A673 (cell line): ENCODE results near the gene SCRG1. TPM values are rescaled to one million over a fixed set of nuclear protein-coding genes. Genes with fewer than 3 reads are reported as not detected.

ENCODE experiments used
- BruUV-seq: library from RNA; stranded (reverse); fragments of 400-500 nt; replicated peaks from 2 replicates; lab custom pipeline; 2021; lab: Mats Ljungman, UMichigan
- CTCF ChIA-PET: fragments of 300-600 bp; sonication (Branson Sonifier 250); formaldehyde crosslinking; loops from one replicate; lab custom pipeline; 2022; ENCODE audit warnings: antibody characterized with exemption; lab: Charles Lee
- POLR2A ChIA-PET: fragments of 300-600 bp; sonication (Branson Sonifier 250); formaldehyde crosslinking; loops from one replicate; lab custom pipeline; 2022; ENCODE audit warnings: antibody characterized with exemption; ENCODE audit not compliant: low non-redundant PET; lab: Charles Lee
- DNase-seq: peaks from one replicate; pipeline ENCODE4 v3.0.0-alpha.2; 2015; ENCODE audit warnings: low spot score
- H3K27ac ChIP-seq: fragments of 200-600 bp; sonication (generic); 2 replicates; pipeline ENCODE4 v1.5.1; 2016; ENCODE audit warnings: mixed run types, low read depth, mild to moderate bottlenecking, mixed read lengths, antibody characterized with exemption, low read length; ENCODE audit not compliant: poor library complexity, severe bottlenecking
- H3K27me3 ChIP-seq: fragments of 200-600 bp; sonication (generic); replicated peaks from 2 replicates; pipeline ENCODE4 v1.6.1; 2017; ENCODE audit warnings: mixed run types, low read depth, mild to moderate bottlenecking, mixed read lengths, antibody characterized with exemption, low read length; ENCODE audit not compliant: insufficient read depth, poor library complexity
- H3K36me3 ChIP-seq: fragments of 200-600 bp; sonication (generic); 2 replicates; pipeline ENCODE4 v1.6.1; 2016; ENCODE audit warnings: mixed run types, mild to moderate bottlenecking, mixed read lengths, antibody characterized with exemption, low read length; ENCODE audit not compliant: insufficient read depth, poor library complexity, severe bottlenecking
- H3K4me1 ChIP-seq: fragments of 200-600 bp; sonication (generic); 2 replicates; pipeline ENCODE4 v1.6.1; 2017; ENCODE audit warnings: mixed run types, mild to moderate bottlenecking, mixed read lengths, antibody characterized with exemption, low read length; ENCODE audit not compliant: insufficient read depth, poor library complexity, severe bottlenecking
- H3K4me3 ChIP-seq: fragments of 200-600 bp; sonication (generic); 2 replicates; pipeline ENCODE4 v1.5.1; 2016; ENCODE audit warnings: low read depth, mixed run types, mild to moderate bottlenecking, mixed read lengths, low read length; ENCODE audit not compliant: poor library complexity, severe bottlenecking
- H3K9me3 ChIP-seq: fragments of 200-600 bp; sonication (generic); 2 replicates; pipeline ENCODE4 v1.6.1; 2016; ENCODE audit warnings: mixed run types, low read depth, mild to moderate bottlenecking, mixed read lengths, antibody characterized with exemption, low read length; ENCODE audit not compliant: poor library complexity, severe bottlenecking
- EZH2 ChIP-seq: fragments of 200-600 bp; sonication (generic); IDR thresholded peaks from 2 replicates; pipeline ENCODE4 v1.6.1; 2017; ENCODE audit warnings: borderline replicate concordance, low read depth, mild to moderate bottlenecking, mixed read lengths, antibody characterized with exemption, low read length; ENCODE audit not compliant: poor library complexity, severe bottlenecking
- intact Hi-C: fragments of 100-400 bp; cut with micrococcal nuclease; formaldehyde crosslinking; loops from one replicate; pipeline ENCODE4 v1.10.0; 2022; ENCODE audit not compliant: unreplicated experiment
- total RNA-seq: library from RNA; stranded (reverse); gene quantifications from 2 replicates; pipeline ENCODE4 v1.2.3, GENCODE V29; 2021
- TF ChIP-seq, protein P1 (sequence below): fragments of 300-800, 200-600 bp; sonication (generic); conservative IDR thresholded peaks from 2 replicates; pipeline ENCODE4 v1.5.1; 2017; ENCODE audit warnings: low read depth, mild to moderate bottlenecking, antibody characterized with exemption, low read length, moderate library complexity, mixed read lengths

Gene SCRG1
- total RNA-seq, 1 experiment from 2014 or later = 0.09 TPM

DNA sequence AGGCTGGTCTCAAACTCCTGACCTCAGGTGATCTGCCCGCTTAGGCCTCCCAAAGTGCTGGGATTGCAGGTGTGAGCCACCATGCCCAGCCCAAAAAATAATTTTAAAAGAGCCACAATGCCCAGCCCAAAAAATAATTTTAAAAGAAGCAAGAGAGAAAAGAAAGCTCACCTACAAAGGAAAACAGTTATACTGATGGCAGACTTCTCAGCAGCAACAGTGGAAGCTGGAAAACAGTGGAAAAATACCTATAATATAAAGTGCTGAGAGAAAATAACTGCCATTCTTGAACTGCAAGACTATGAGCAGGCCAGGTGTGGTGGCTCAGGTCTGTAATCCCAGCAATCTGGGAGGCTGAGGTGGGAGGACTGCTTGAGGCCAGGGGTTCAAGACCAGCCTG lies 51.4 kb downstream of the SCRG1 start:
- DNase-seq = no peak
- Histone ChIP-seq H3K27me3 (no peaks in the 10 kb centered on the region), H3K36me3 (no peaks in the 10 kb centered on the region), H3K27ac (no peak overlapping the region), H3K4me1 (peaks cover 13% of the 10 kb centered on the region), H3K4me3 (no peak overlapping the region), H3K9me3 (no peaks in the 10 kb centered on the region)
- TF ChIP-seq EZH2 = no peak
- TF ChIP-seq, protein P1, sequence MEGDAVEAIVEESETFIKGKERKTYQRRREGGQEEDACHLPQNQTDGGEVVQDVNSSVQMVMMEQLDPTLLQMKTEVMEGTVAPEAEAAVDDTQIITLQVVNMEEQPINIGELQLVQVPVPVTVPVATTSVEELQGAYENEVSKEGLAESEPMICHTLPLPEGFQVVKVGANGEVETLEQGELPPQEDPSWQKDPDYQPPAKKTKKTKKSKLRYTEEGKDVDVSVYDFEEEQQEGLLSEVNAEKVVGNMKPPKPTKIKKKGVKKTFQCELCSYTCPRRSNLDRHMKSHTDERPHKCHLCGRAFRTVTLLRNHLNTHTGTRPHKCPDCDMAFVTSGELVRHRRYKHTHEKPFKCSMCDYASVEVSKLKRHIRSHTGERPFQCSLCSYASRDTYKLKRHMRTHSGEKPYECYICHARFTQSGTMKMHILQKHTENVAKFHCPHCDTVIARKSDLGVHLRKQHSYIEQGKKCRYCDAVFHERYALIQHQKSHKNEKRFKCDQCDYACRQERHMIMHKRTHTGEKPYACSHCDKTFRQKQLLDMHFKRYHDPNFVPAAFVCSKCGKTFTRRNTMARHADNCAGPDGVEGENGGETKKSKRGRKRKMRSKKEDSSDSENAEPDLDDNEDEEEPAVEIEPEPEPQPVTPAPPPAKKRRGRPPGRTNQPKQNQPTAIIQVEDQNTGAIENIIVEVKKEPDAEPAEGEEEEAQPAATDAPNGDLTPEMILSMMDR = no peak
- no TSS peak for BruUV-seq
- ChIA-PET POLR2A (no interaction called here), CTCF (no interaction called here)
- intact Hi-C loops = no loop called here

DNA sequence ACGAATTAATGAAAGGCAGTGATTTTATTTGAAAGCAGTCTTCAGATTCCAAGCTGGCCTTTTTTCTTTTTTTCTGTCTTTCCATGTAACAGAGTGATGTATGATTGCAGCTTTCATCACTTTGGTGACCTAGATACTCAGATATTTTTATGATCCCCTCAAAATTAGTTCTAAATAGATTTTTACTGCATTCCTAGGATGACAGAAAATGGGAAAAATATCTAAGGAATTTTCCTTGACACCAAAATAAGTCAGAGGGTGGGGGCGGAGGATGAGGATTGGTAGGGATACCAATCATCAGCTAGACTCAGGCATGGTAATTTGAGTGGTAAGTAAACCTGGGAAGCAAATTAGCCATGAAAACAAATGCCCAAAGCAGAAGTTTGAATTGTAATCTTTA lies 52.8 kb downstream of the SCRG1 start:
- intact Hi-C loops = no loop called here
- CTCF ChIA-PET = no interaction called here
- no TSS peak for BruUV-seq
- no peak overlapping the region for H3K4me3 ChIP-seq
- no peaks in the 10 kb centered on the region for H3K36me3 ChIP-seq
- H3K4me1 ChIP-seq = peaks cover 23% of the 10 kb centered on the region
- no peak overlapping the region for H3K27ac ChIP-seq
- POLR2A ChIA-PET = no interaction called here
- H3K27me3 ChIP-seq = no peaks in the 10 kb centered on the region
- H3K9me3 ChIP-seq = no peaks in the 10 kb centered on the region
- TF ChIP-seq EZH2 = no peak
- TF ChIP-seq, protein P1 = no peak
- DNase-seq = no peak

DNA sequence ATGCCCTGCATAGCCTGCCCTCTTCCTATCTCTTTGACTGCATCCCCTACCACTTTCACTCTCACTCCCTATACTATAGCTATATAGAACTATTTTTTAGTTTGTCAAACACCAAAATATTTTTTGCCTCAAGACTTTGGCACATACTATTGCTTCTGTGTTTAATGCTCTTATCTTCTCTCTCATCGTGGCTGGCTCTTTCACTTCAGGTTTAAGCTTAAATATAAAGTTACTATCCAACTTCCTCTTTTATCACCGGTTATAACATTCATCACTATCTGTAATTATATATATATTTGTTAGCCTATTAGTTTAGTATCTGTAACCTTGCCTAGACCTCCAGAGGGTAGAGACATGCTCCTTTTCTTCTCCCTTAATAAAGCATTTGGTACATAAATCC lies 53.3 kb downstream of the SCRG1 start:
- no peak for DNase-seq
- no peaks in the 10 kb centered on the region for H3K36me3 ChIP-seq
- H3K4me1 ChIP-seq = peaks cover 27% of the 10 kb centered on the region
- H3K9me3 ChIP-seq = no peaks in the 10 kb centered on the region
- intact Hi-C loops = no loop called here
- no peaks in the 10 kb centered on the region for H3K27me3 ChIP-seq
- no peak overlapping the region for H3K4me3 ChIP-seq
- no TSS peak for BruUV-seq
- ChIA-PET CTCF (no interaction called here), POLR2A (no interaction called here)
- TF ChIP-seq, protein P1 = no peak
- no peak for TF ChIP-seq EZH2
- no peak overlapping the region for H3K27ac ChIP-seq
